Measurements from ENCODE around the gene SERPINB1.
A peak's percentile ranks its signal among the peaks of the same experiment; 100 is the strongest.
"Not testable (repeated sequence)": the region's sequence is repeated elsewhere in the genome, so short reads cannot be mapped to it uniquely, and the experiment has no call there.

The SERPINB1 gene

DNA sequence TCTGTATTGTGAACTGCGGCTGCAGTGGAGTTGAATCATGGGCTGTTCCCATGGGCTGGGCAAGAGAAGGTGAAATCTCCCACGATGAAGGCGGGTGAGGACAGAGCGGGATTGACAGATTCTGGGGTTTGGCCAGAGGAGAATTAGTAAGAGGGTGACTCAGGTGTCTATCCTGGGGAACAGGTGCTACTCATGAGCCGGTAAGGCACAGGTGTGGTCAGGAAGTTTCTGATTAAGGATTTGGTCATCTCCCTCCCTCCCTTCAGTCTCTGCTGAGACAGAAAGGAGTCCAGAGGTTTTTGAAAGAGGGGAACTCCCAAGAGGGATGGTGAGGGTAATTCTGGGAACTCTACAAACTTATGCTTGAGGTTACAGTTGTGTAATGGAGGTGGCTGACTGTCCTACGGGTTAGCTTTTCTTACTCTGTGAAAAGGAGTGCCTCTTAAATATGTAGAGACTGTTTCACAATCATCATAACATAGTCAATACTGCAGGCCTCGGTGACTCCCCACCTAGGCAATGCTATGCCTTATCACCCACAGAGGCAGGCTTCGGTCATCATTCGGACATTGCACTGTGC, 31.5 kb downstream of the SERPINB1 start:
- DNase-seq, result no peak

DNA sequence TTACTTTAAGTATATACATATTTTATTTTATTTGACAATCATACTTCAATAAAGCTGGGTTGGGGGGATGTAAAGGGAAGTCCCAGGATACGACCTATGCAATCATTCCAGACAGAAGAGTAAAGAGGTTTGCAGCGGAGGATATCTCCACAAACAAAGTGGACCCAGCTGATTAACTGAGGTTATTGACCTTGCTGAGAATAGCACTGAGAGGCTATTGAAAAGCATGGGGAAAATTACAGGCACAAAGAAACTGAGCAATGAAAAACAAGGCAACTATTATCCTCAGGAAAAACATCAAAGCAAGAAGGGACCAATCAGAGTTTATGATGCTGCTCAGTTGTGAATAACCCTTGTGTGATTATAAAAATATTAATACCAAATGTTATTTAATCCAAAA, 32.6 kb downstream of the SERPINB1 start:
- DNase-seq, result no peak

DNA sequence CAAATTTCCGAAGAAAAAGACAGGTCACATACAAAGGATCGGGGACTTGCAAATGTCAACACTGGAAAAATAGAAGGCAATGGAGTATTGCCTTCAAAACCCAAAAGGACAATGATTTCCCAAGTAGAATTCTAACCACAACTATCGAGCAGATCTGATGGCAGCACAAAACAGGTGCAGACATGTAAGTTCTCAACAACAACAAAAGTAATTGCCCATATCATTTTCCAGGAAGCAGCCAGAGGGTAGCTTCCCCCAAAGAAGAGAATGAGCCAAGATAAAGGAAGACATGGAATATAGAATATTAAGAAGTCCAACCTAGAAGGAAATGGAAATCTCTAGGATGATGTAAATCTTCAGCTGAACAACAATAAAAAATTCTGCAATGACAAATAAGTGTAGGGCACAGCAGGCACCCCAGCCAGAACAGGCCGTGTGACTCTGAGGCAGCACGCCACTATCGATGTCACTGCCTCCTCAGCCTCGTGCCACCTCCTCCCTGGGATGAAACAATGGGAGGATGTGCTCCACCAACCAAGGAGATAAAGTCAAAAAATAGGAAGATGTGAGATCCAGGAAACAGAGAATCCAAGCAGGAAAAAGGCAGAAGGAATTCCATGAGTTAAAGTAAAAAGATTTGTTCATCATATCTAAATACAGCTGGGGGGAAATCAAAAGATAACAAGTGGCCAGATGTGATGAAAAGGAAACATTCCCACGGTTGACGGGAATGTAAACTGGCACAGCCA, 34.1 kb downstream of the SERPINB1 start:
- no peak for DNase-seq

DNA sequence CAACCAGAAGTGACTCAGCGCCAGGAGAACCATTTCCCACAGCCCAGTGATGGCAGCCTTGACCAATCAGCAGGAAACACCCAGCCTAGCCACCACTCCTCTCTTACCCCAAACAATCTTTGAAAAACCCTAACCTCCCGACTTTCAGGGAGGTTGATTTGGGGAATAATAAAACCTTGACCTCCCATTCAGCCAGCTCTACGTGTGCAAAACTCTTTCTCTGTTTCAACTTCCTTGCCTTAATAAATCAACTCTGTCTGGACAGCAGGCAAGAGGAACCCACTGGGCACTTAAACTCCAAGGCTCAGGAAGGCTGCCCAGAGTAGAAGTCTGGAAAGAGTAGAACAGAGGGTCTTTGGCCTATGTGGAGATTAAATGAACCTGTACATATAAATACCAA, 35.0 kb downstream of the SERPINB1 start:
- no peak for DNase-seq

DNA sequence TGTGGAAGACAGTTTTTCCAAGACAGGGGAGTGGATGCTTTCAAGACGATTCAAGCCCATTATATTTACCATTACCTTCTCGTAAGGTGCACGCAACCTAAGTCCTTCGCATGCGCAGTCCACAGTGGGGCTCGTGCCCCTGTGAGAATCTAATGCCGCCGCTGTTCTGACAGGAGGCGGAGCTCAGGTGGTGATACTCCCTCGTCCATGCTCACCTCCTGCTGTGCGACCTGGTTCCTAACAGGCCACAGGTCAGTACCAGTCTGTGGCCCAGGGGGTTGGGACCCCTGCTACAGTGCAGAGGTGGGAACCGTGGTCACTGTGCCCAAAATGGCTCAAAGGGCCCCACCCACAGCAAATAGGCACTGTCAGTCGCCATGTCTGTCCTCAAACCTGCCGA, 36.6 kb downstream of the SERPINB1 start:
- no peak for DNase-seq

DNA sequence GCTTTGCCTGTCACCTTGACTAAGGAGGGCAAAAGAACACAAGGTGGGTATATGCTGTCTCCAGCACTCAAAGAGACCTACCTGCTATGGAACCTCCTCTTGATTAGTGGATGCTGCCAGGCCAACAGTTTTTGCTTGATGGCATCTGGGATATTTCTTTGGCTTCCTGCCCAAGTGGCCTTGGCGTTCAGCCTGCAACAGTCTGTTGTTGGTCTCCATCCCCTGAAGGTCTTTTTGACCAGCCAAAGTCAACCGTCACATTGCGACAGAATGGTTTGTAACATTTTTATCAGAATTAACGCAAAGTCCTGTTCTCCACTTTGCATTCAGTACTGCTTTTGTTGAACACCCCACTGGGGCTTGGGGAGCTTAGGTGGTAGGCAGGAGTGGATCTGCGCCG, 37.1 kb downstream of the SERPINB1 start:
- DNase-seq, result no peak

DNA sequence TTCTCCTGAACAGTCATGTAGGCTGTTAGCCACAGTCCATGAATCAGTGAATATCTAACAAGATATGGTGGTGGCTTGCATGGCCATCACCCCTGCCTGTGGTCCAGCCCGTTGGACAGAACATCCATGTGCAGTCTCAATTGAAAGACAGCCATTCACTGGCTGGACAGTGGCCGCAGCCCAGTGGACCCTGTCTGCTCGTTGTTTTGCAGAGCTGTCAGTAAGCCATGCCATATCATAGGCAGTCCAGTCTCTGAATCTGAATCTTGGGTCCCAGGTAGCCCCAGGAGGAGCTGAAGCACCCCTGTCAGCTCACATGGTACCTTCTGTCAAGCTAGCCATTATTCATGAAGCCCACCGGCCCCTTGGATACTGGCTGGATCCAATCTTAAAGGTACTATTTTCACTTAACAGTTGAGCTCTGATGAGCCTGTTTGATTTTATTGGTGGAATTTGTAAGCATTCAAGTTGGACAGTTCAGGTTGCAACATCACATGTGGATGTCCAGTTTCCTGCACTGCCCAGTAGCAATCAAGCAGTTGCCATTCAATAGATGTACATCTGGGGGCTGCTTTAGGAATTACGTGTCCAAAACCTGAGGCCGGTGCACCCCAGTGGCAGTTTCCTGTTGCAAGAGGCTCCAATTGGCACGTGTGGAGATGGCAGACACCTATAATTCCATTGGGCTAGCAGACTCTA, 37.8 kb downstream of the SERPINB1 start:
- no peak for DNase-seq

DNA sequence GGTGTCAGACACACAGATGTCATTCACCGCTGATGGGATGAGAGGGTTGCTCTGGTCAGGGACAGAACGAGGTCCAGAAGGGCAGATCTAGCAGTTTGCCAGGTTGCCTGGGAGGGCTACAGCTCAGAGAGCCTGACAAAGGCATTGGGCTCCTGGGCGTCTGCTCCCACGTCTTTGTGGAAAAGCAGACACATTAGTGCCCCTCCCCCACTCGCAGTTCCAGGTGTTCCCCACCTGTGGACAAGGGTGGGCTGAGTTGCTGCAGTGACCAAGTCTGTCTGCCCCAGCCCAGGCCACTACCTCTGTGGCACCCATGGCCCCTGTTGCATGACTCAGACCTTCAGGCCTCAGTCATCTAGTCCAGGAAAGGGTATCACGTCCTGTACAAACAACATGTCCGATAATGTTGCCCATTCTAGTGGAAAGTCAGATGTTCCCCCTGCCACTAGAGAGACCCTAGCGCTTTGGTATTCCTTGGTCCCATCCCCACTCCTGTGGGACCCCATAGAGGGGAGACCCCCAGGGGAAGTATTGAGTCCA, 39.1 kb downstream of the SERPINB1 start:
- no peak for DNase-seq

DNA sequence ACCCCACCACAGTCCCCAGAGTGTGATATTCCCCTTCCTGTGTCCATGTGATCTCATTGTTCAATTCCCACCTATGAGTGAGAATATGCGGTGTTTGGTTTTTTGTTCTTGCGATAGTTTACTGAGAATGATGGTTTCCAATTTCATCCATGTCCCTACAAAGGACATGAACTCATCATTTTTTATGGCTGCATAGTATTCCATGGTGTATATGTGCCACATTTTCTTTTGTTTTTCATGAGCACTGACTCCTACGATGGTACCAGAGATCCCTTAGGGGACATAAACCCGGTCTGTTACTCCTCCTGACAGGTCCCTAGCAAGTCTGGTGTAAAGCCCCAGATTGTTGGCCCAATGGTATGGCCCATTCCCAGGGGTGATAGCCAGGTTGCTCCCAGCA, 40.0 kb downstream of the SERPINB1 start:
- DNase-seq, result not testable (repeated sequence)

DNA sequence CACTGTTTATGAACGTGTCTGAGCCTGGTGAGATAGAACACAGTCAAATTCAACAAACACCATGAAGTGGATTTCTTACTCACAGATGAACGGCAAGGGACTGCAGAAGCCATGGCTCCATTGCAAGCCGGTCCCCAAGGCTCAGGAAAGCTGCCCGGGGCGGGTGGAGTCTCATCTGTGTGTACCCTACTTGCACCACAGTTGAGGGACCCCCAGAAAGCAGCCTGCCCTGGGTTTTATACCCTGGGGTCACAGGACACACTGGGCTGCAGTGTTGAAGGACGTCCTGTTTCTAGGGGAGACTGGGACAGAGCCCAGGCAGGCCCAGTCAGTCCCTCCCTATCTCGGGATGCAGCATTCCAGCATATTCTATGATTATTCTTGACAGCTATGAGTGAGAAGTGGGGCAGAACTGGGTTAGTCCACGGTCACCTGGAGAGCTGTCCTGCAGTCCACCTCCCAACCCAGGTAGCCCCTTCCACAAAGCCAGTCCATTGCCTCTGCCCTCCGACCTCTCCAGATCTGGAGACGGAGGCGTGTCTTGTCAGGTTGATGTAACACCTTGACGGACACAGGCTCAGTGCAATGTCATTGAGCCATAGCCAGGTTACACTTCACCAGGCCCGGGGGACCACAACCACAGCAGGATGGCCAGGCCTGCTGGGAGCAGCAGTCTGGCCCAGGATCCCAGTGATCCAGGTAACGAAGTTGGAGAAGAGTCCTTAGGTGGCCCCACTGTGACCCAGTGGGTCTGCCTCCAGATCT, 40.9 kb downstream of the SERPINB1 start:
- DNase-seq, result no peak

DNA sequence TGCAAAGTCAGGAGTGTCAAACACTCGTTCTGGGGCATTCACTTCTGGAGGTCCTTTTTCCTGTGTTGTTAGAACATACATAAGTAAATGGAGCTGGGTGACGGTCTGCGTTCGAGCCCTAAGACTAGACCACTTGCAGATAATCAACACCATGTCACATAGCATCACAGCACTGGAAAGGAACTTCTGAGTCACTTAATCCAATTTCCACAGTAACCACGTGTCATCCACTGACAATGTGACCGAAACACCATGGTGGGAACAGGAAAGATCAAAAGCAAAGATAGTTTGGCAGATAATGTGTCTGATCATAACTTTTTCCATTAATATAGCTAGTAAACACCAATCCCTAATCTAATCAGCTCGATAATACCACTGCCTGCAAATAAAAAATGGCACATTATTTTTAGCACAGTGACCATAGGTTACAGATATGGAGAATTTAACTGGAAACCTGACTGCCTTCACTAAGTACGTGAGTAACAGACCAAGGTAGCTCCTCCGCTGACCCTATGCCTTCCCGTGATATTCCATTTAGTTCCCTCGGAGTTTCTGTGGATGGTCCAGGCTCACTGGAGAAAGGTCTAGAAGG, 41.6 kb downstream of the SERPINB1 start:
- DNase-seq, result no peak

DNA sequence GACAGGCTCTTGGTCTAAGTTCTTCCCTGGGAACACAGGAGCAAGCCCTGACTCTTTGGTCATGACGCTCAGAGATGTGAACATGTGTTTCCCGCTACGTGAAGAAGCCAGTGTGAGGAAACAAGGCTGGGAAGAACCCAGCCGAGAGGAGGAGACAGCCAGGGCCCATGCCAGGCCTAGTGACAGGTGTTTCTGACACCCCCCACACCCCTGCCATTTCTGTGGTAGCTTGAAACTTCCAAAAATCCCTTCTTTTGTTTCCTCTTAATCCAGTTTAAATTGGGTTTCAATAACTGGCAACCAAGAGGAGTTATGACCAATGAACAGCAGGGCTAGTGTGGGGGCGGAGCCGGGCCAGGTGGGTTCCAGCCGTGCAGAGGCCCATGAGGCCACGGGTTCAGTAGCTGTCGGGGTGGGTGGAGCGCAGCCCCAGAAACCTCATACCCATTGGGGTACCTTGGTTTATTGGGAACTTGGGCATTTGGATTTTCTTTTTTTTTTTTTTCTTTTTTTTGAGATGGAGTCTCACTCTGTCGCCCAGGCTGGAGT, 43.0 kb downstream of the SERPINB1 start:
- DNase-seq, result no peak

DNA sequence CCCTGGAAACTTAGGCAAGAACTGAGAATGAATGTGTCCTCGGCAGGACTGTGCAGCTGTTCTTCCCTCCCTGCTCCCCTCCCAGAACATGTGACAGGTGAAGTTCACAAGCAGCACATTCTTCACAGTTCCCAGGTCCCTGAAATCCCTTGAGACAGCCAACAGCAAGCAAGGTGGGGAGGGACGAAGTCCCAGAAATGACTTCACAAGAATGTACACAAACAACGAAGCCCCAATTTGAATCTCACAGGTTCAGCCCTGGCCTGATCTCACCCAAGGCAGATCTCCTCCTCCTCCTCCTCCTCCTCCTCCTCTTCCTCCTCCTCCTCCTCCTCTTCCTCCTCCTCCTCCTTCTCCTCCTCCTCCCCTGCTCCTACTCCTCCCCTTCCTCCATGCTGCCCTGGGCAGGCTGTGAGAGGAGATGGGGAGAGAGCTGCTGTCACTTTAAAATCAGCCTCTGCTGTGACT, 44.1 kb downstream of the SERPINB1 start:
- peak; percentile 7 for DNase-seq

DNA sequence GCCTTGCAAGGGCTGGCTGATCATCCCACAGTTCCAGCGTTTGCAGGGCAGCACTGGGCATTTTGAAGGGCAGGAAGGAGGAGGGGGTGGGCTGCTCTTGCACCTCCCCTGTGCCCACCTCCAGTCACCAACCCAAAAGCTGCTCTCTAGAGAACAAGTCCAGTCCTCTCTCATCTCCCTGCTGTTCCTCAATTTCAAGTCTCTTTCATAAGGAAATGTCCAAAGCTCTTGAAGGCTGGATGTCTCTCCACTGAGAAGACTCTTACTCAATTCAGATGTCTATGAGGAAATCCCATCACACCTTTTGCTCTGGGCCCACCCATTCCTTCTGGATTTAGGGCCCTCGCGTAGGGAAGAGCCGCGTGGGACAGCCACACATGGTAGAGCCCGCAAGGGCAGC, 44.8 kb downstream of the SERPINB1 start:
- DNase-seq, result no peak

DNA sequence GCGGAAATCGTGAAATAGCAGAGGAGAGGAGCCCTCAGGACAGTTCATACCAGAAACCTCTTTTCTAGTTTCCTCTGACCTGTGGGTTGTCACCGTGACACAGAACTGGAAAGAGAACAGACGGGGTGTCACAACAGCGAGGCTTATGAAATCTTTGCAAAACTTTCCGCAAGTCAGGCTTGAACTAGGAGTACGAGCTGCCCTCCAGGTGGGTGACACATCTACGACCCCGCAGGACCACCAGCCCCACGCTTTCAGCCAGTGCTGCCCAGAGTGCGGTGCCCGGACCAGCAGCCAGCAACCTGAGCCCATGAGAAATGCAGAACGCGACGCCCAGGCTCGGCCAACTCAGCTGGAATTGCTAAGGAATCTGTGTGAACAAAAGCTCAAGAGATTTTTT, 45.7 kb downstream of the SERPINB1 start:
- DNase-seq, result no peak

DNA sequence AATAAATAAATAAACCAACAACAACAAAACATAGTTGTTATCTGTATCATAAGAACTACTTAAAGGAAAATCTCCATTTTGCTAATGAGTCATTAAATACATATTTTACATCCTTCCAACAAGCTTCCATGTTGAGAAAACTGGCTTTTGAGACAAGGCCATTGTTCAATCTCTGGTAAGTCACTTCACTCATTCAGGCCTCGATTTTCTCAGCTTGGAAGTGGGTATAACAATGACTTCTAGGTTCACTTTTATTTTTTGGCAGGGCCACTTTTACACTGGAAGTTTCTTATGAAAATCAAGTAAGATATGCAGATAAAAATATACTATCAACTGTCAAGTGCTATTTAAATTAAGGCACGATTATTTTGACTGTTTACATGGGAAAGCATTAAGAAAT, 46.5 kb downstream of the SERPINB1 start:
- no peak for DNase-seq

DNA sequence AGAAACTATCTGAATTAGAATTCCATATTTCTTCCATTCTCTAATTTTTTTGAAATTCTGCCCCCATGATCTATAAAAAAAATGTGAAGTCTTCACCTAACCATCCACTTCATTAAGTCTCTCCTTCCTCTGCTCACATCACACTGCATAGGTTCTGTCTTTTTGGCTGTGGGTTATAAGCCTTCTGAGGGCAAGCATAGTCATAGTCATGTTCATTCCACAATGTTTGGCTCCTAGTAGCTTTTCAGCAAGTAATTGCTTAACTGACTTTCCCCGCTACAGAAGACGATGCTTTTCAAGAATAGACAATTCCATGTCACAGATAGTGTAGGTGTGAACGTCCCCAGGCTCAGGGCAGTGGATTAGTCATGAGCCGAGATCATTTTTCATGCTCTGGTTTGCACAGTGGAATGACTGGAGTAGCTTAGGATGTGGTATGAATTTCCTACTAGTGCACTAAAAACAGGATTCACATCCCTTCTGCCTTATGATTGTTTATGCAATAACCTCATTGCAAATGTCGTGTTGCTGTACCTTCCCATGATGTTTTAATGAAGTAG, 47.4 kb downstream of the SERPINB1 start:
- no peak for DNase-seq

DNA sequence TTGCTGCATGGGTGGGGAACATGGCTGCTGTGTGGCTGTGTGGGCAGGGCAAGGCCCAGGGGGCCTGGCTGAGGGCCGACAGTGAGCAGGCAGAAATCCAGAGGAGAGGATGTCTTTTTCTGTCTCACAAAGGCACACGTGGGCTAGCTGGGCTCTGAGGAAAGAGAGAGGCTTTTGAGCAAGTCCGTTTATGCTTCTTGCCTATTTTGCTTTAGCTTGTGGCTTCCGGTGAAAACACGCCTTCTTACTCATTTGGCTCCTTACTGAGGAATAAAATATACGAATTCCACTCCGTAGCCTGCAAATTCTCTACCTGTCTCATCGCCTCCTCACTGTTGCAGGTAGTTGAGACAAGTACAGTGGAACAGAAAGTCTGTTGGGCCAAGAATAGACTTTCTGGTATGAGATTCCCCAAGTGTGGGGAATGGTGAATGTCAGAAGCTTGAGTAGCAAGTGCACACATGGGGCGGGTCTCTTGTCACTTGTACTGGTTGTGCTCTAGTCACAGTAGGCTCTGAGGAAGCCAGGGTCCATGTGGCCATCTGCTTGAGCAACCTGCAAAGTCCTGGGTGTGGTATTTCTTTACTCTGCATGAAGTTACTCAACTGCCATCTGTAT, 48.0 kb downstream of the SERPINB1 start:
- DNase-seq, result no peak

DNA sequence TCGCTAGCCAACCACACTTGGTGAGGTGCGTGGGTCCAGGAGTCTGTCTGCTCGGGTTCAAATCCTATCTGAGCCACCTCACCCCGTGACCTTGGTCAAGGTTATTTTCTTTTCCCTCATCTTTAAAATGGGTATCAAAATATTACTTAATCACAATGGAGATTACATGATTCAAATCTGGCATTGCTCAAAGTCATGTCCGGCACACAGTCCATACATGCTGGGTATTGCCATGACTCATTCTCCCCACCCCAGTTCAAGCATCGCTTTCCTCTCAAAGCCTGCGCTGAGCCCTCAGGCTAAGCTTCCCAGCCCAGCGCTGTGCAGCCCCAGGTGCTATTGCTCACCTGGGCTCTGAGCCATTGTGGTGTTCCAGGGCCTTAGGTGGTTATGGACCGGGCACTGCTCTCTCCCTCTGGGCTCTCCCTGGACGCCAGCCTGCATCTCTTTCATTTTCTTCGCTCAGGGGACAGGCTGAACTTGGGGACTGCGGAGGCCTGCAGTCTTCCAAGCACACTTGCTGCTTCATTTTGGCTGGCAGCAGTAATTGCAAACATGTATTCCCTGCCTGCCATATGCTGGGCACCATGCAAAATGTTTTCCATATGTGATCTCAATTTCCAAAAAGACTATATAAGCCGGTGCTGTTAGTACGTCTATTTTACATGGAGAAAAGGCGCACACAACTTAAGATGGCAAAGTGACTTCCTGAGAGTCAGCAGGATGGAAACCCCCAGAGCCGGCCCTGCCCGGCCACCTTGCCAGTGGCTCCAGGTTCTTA, 49.1 kb downstream of the SERPINB1 start:
- DNase-seq, result no peak

DNA sequence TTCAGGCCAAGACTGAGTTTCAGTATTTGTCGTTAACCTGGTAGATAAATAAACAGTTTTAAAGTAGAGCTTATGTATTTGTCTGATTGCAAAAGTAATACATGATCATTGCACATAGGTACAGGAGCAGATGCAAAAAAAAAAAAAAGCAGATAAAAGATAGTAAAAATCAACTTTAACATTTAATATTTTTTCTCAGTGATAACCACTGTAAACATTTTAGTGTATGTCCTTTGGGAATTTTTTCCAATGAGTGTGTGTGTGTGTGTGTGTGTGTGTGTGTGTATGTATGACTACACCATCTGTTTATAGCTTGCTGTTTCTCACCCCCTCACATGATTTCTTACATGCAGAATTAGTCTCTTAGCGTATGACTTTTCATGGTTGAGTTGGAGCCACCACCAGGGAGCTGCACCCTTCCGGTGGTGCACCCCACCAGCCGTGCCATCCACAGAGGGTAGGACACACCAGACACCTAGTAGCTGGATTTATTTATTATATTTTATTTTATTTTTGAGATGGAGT, 50.2 kb downstream of the SERPINB1 start:
- no peak for DNase-seq
